HG02763 (cell line): ENCODE data around the gene TRPM3.

Experiments
- ATAC-seq: cut with Tn5 transposase; IDR thresholded peaks from one replicate; pipeline ENCODE4 v1.9.1; 2021; ENCODE audit warnings: mild to moderate bottlenecking, moderate library complexity; ENCODE audit not compliant: unreplicated experiment

TRPM3 gene

GRCh38 chr9:70950270-70950669 lies 171.2 kb downstream of the TRPM3 start:
- no peak for ATAC-seq

GRCh38 chr9:70949239-70949638 lies 172.2 kb downstream of the TRPM3 start:
- no peak for ATAC-seq

GRCh38 chr9:70948744-70949143 lies 172.7 kb downstream of the TRPM3 start:
- ATAC-seq, result no peak

GRCh38 chr9:70947511-70947910 lies 173.9 kb downstream of the TRPM3 start:
- ATAC-seq, result no peak

- ATAC-seq, result no peak
Observed at GRCh38 chr9:70947086-70947485, 174.3 kb downstream of the TRPM3 start.

GRCh38 chr9:70945301-70945700 lies 176.1 kb downstream of the TRPM3 start:
- ATAC-seq, result no peak

- ATAC-seq, result no peak
Observed at GRCh38 chr9:70941191-70941590, 180.2 kb downstream of the TRPM3 start.

- no peak for ATAC-seq
Observed at GRCh38 chr9:70940605-70941004, 180.8 kb downstream of the TRPM3 start.

- ATAC-seq, result no peak
Observed at GRCh38 chr9:70936536-70936935, 184.9 kb downstream of the TRPM3 start.

GRCh38 chr9:70935856-70936255 lies 185.6 kb downstream of the TRPM3 start:
- ATAC-seq, result no peak

GRCh38 chr9:70934642-70935041 lies 186.8 kb downstream of the TRPM3 start:
- ATAC-seq, result no peak

- ATAC-seq, result no peak
Observed at GRCh38 chr9:70933321-70933720, 188.1 kb downstream of the TRPM3 start.

GRCh38 chr9:70932097-70932496 lies 189.3 kb downstream of the TRPM3 start:
- ATAC-seq, result no peak

GRCh38 chr9:70927530-70927929 lies 193.9 kb downstream of the TRPM3 start:
- ATAC-seq, result no peak

GRCh38 chr9:70924895-70925547 lies 196.4 kb downstream of the TRPM3 start:
- ATAC-seq, result peak; percentile 80

GRCh38 chr9:70924380-70924779 lies 197.0 kb downstream of the TRPM3 start:
- no peak for ATAC-seq

GRCh38 chr9:70923961-70924360 lies 197.5 kb downstream of the TRPM3 start:
- no peak for ATAC-seq

- ATAC-seq, result no peak
Observed at GRCh38 chr9:70921136-70921535, 200.3 kb downstream of the TRPM3 start.

GRCh38 chr9:70917277-70917676 lies 204.1 kb downstream of the TRPM3 start:
- no peak for ATAC-seq

GRCh38 chr9:70911791-70912190 lies 209.6 kb downstream of the TRPM3 start:
- ATAC-seq, result no peak

GRCh38 chr9:70910598-70910997 lies 210.8 kb downstream of the TRPM3 start:
- no peak for ATAC-seq

- no peak for ATAC-seq
Observed at GRCh38 chr9:70902692-70903131, 218.7 kb downstream of the TRPM3 start.

GRCh38 chr9:70902171-70902570 lies 219.2 kb downstream of the TRPM3 start:
- no peak for ATAC-seq
